GM10266 (cell line): ENCODE results near the gene NHS.

Experiments
- DNase-seq: peaks from one replicate; pipeline ENCODE4 v3.0.0; 2012; ENCODE audit errors: extremely low spot score
- TF ChIP-seq, protein P1 (sequence below): IDR thresholded peaks from 2 replicates; pipeline ENCODE4 v1.5.1; 2012; ENCODE audit warnings: mild to moderate bottlenecking, low read depth; ENCODE audit not compliant: control insufficient read depth, insufficient read depth; ENCODE audit errors: missing control alignments

Gene NHS

DNA sequence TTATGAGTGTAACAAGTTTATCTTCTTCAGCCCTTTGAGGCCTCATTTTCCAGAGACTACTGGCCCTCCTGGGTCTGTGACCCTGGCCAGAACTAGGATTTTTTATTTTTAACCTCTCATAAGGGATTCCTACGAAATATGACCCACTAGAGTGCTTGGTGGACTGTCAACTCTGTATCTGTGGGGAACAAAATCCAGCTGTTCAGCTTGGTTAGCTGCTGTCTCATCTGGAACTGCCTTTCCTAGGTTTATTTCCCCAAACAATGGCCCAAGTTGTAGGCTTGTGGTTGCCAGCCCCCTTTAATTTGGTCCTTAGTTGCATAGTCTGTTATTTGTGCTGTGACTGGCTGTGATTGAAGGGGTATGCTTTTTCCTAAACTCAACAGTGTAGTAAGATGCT, 56.2 kb downstream of the NHS start:
- TF ChIP-seq, protein P1, sequence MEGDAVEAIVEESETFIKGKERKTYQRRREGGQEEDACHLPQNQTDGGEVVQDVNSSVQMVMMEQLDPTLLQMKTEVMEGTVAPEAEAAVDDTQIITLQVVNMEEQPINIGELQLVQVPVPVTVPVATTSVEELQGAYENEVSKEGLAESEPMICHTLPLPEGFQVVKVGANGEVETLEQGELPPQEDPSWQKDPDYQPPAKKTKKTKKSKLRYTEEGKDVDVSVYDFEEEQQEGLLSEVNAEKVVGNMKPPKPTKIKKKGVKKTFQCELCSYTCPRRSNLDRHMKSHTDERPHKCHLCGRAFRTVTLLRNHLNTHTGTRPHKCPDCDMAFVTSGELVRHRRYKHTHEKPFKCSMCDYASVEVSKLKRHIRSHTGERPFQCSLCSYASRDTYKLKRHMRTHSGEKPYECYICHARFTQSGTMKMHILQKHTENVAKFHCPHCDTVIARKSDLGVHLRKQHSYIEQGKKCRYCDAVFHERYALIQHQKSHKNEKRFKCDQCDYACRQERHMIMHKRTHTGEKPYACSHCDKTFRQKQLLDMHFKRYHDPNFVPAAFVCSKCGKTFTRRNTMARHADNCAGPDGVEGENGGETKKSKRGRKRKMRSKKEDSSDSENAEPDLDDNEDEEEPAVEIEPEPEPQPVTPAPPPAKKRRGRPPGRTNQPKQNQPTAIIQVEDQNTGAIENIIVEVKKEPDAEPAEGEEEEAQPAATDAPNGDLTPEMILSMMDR = no peak
- no peak for DNase-seq

DNA sequence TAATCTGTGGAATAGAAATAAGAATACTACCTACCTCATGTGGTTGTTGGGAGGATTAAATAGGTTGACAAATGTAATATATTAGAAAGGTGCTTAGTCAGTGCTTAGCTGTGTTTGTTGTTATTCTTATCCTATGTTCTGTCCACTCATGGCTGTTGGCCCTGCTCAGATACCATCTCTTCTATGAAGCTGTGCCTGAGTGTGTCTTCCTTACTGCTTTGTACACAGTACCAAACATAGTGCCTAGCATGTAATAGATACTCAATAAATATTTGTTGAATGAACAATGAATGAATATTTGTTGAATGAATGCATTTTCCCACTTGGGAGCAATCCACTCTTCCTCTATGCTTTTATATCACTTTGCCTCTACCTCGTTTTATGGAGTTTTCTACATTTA, 57.2 kb downstream of the NHS start:
- DNase-seq = no peak
- TF ChIP-seq, protein P1 = no peak

DNA sequence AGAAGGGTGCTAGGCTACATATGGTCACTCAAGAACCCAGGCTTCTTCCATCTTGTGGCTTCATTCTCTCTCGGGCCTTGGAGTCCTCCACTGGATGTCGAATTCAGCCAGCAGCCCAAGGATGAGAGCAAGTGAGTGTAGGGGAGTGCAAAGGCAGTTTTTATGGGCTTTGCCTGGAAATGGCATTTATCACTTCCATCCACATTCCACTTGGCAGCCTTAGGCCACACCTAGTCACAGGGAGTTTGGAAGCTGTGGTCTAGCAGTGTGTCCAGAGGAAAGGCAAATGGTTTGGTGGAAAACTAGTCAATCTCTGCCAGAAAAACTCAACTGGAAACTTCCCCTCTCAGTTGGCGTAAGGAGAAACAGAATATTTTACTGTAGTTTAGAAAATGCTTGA, 59.0 kb downstream of the NHS start:
- DNase-seq = no peak
- TF ChIP-seq, protein P1 = no peak

DNA sequence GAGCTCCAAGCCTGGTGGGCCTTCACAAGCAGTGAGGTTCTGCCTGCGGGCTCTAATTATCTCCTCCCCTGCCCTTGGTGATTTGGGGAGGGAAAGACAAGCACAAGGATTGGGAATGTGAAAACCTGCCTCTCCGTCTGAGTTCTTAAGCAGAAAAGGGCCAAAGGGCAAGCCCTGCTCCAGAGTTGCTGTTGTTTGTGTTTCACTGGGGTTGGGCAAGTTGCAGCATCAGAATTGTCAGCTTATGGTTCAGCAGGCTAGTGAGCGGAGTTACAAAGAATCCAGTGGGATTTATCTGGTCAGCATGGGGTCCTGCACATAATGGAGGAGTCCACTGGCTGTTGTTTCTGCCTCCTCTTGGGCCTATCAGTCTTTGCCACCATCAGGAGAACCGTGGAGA, 60.5 kb downstream of the NHS start:
- no peak for DNase-seq
- TF ChIP-seq, protein P1 = no peak

DNA sequence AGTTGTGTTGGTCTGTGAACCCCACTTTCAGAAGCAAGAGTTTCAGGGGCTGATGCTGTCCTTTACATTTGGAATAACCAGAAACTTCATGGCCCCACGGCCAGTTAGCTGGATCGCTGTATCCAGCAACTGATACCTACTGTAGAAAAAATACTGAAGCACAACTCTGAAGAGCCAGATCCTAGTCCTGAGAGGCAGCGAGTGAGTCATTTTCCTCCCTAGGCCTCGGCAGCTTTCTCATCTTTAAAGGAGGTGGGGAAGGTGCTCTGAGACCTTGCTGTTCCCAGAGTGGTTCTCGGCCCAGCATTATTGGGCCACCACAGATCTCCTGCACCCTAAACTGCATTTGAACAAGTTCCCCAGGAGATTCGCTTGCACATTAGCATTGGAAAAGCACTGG, 63.2 kb downstream of the NHS start:
- DNase-seq = no peak
- TF ChIP-seq, protein P1 = no peak

DNA sequence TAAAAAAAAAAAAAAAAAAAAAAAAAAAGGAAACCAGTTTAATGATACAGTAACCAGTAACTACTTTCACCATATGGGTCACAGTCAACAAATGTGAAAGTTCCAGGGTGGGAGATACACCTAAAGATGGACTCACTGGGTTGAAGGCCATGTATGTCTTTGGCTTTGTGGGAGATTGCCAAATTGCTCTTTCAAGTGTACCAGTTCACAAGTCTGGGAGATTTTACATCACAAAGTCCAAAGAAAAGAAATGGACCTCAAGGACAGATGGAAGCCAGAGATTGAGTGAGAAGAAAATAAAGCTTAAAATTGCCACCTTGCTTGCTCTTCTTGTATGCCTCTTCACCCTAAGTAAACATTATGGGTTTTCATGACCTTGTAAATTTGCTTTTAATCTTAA, 65.3 kb downstream of the NHS start:
- no peak for DNase-seq
- TF ChIP-seq, protein P1 = no peak

DNA sequence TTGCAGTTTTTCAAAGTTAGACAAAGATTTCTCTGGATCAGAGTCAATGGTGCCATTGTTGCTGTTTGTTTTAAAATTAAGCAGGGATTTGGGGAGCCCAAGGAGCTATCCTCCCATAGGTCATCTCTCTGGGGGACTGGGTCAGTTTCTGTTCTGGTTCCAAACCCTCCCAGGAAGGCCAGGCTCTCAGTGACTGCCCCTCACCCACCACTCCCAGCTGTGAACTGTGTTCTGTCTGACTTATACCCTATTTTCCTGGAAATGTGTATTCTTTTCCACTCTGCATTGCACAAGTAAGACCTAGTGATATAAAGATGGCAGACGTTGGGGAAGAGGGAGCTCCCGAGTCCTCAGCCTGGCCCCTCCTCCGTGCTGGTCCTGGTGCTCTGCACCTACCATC, 65.8 kb downstream of the NHS start:
- TF ChIP-seq, protein P1 = no peak
- DNase-seq = no peak

DNA sequence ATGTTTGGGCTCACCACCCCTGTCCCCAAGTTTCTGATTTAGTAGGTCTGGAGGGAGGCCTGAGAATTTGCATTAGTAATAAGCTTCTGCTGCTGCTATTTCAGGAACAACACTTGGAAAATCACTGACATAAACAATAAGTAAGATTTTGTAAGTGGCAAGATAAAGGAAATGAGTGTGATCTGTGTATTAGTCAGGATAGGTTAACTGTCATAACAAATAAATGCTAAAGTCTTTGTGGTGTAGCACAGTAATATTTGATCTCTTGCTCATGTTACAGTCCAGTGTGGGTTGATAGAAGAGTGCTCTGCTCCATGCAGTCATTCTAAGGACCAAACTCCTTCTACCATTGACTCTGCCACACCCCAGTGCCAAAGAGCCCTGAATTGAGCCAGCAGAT, 67.0 kb downstream of the NHS start:
- DNase-seq = no peak
- TF ChIP-seq, protein P1 = no peak
